AG09319 (cell line): Measurements from ENCODE around the gene ELP2.

ENCODE experiments used
- DNase-seq: peaks from one replicate; pipeline ENCODE4 v3.0.0-alpha.2; 2010; ENCODE audit warnings: low read depth; ENCODE audit errors: extremely low read depth
- CTCF ChIP-seq: IDR thresholded peaks from 2 replicates; pipeline ENCODE4 v1.5.1; 2011; ENCODE audit warnings: low read depth, mild to moderate bottlenecking, inconsistent platforms, low read length, moderate library complexity

Gene ELP2

GRCh38 chr18:36131692-36132483 is 2.2 kb downstream of the ELP2 start:
- DNase-seq, result no peak
- no peak for TF ChIP-seq CTCF

GRCh38 chr18:36132756-36133155 is 3.1 kb downstream of the ELP2 start:
- DNase-seq, result no peak
- no peak for TF ChIP-seq CTCF

- DNase-seq, result no peak
- TF ChIP-seq CTCF, result no peak
Measured at GRCh38 chr18:36135264-36135663, 5.6 kb downstream of the ELP2 start.

GRCh38 chr18:36139245-36139644 is 9.5 kb downstream of the ELP2 start:
- DNase-seq, result no peak
- TF ChIP-seq CTCF, result no peak

- no peak for TF ChIP-seq CTCF
- DNase-seq, result no peak
Measured at GRCh38 chr18:36141576-36141975, 11.9 kb downstream of the ELP2 start.

GRCh38 chr18:36142751-36143150 is 13.1 kb downstream of the ELP2 start:
- no peak for DNase-seq
- TF ChIP-seq CTCF, result no peak

- TF ChIP-seq CTCF, result no peak
- no peak for DNase-seq
Measured at GRCh38 chr18:36143391-36143790, 13.7 kb downstream of the ELP2 start.
